Measurements from ENCODE around the gene SLC25A53. TPM values are rescaled to one million over a fixed set of nuclear protein-coding genes. Genes with fewer than 3 reads are reported as not detected.
"Not testable (repeated sequence)": the region's sequence is repeated elsewhere in the genome, so short reads cannot be mapped to it uniquely, and the experiment has no call there.

SLC25A53 gene
- total RNA-seq, 4 donors from 2014 or later: 17.1 to 23.3 TPM; not detected in 2

- Histone ChIP-seq H3K4me1 (no peaks in the 10 kb centered on the region), H3K9me3 (no peaks in the 10 kb centered on the region), H3K27me3 (no peaks in the 10 kb centered on the region), H3K4me3 (no peak overlapping the region), H3K36me3 (no peaks in the 10 kb centered on the region), H3K27ac (no peak overlapping the region)
- no peak for DNase-seq
- TF ChIP-seq CTCF (IDR thresholded peaks at IDR 0.05): no peak
- TF ChIP-seq POLR2A (IDR thresholded peaks at IDR 0.05): no peak
- no peak for TF ChIP-seq POLR2AphosphoS5 (IDR thresholded peaks at IDR 0.05)
- TF ChIP-seq EP300 (IDR thresholded peaks at IDR 0.05; ENCODE audit: low read depth): no peak
- WGBS, 2 donors (ENCODE audit: low coverage in 1 of 2): 71% methylated on average over 5 of the region's 5 CpGs; no CpG with 5 or more reads in 1 of the 2 donors
- in situ Hi-C loops (cut with MboI; ENCODE audit: low pct_ligation_motif_present in 1 of 4, low pct_unique_long_range_greater_than_20kb in 1 of 4, low sequenced_read_pairs in 3 of 4): no loop called here
- intact Hi-C loops (cut with DNase I; ENCODE audit: low total_unique reads): no loop called here
These were observed 72.1 kb downstream of the SLC25A53 start for GRCh38 chrX:104084534-104085277.

GRCh38 chrX:104084063-104084462 lies 72.7 kb downstream of the SLC25A53 start:
- Histone ChIP-seq H3K4me3 (no peak overlapping the region), H3K36me3 (no peaks in the 10 kb centered on the region), H3K9me3 (no peaks in the 10 kb centered on the region), H3K27me3 (no peaks in the 10 kb centered on the region), H3K27ac (no peak overlapping the region), H3K4me1 (no peaks in the 10 kb centered on the region)
- 72% methylated on average over 3 of the region's 4 CpGs; no CpG with 5 or more reads in 1 of the 2 donors for WGBS, 2 donors (ENCODE audit: low coverage in 1 of 2)
- intact Hi-C loops (cut with DNase I; ENCODE audit: low total_unique reads) (no loop called here), in situ Hi-C loops (cut with MboI; ENCODE audit: low pct_ligation_motif_present in 1 of 4, low pct_unique_long_range_greater_than_20kb in 1 of 4, low sequenced_read_pairs in 3 of 4) (no loop called here)
- no peak for DNase-seq
- no peak for TF ChIP-seq EP300 (IDR thresholded peaks at IDR 0.05; ENCODE audit: low read depth)
- no peak for TF ChIP-seq POLR2AphosphoS5 (IDR thresholded peaks at IDR 0.05)

GRCh38 chrX:104077854-104078253 lies 79.0 kb downstream of the SLC25A53 start:
- in situ Hi-C loops (cut with MboI; ENCODE audit: low pct_ligation_motif_present in 1 of 4, low pct_unique_long_range_greater_than_20kb in 1 of 4, low sequenced_read_pairs in 3 of 4); H3K9me3 ChIP-seq; H3K36me3 ChIP-seq; DNase-seq; H3K4me3 ChIP-seq; H3K4me1 ChIP-seq; H3K27ac ChIP-seq; H3K27me3 ChIP-seq; intact Hi-C loops (cut with DNase I; ENCODE audit: low total_unique reads): not testable (repeated sequence)
- WGBS, 2 donors (ENCODE audit: low coverage in 1 of 2): no CpG with 5 or more reads among the region's 6 CpGs

DNA sequence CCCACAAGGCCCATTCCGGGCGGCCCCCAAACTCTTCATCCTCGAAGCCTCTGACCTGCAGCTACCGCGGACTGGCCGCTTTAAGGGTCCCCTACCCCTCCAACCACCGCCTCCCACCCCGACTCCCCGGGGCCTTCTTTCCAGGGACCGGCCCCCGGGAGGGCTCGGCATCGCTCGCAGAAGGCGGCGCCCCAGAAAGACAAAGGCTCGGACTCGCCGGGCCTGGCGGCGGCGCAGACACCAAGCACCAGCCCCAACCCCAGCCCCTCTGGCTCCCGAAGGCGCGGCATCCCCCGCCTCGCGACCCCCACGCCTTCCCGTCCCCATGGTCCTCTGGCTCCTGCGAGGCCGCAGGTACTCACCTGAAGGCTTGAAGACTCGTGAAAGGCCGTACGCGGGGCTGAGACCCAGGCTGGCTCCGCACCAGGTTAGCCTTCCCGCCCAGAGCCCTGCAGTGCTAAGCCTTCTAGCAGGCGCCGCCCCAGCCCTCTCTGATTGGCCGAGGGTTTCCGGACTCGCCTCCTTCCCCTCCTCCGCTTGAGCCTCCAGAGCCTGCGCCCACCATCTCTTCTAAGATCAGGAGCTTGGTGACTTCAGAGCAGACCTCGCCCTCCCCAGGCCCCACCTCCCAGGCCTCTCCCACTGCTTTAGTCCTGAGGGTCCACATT lies 80.9 kb downstream of the SLC25A53 start, which contains the start of gene TMSB15C:
Gene TMSB15C, minus strand, starts transcription at position 459 of the 668 bp plus-strand sequence.
- in situ Hi-C loops (cut with MboI; ENCODE audit: low pct_ligation_motif_present in 1 of 4, low pct_unique_long_range_greater_than_20kb in 1 of 4, low sequenced_read_pairs in 3 of 4); H3K27me3 ChIP-seq; intact Hi-C loops (cut with DNase I; ENCODE audit: low total_unique reads); H3K27ac ChIP-seq; H3K4me1 ChIP-seq; H3K9me3 ChIP-seq; H3K4me3 ChIP-seq; DNase-seq; H3K36me3 ChIP-seq: not testable (repeated sequence)
- no CpG with 5 or more reads among the region's 46 CpGs for WGBS, 2 donors (ENCODE audit: low coverage in 1 of 2)

- WGBS, 2 donors (ENCODE audit: low coverage in 1 of 2): 90% methylated on average over 2 of the region's 18 CpGs; no CpG with 5 or more reads in 1 of the 2 donors
- H3K9me3 ChIP-seq; intact Hi-C loops (cut with DNase I; ENCODE audit: low total_unique reads); H3K4me1 ChIP-seq; H3K36me3 ChIP-seq; H3K27ac ChIP-seq; in situ Hi-C loops (cut with MboI; ENCODE audit: low pct_ligation_motif_present in 1 of 4, low pct_unique_long_range_greater_than_20kb in 1 of 4, low sequenced_read_pairs in 3 of 4); DNase-seq; H3K27me3 ChIP-seq; H3K4me3 ChIP-seq: not testable (repeated sequence)
These were observed 94.2 kb downstream of the SLC25A53 start for GRCh38 chrX:104062636-104063035.

DNA sequence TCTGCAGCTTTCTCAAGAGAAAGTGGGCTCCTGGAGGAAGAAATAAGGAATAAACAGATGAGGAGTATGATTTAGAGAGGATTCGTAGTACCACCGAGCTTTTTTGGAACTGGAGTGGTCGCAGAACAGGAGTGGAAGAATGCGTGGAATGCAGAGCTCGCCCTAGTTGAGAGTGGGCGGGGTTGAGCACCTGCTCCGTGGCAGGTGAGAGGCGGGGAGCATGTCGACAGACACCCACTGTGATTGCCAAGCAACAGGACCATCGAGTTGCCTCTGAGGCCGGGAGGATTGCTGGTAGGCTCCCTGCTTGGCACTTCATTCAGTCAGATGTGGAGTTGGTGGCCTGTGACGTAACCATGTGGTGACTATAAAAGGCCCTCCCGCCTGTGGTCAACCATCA lies 101.9 kb downstream of the SLC25A53 start:
- H3K27me3 ChIP-seq; H3K4me1 ChIP-seq; H3K27ac ChIP-seq; H3K9me3 ChIP-seq; H3K36me3 ChIP-seq; DNase-seq; intact Hi-C loops (cut with DNase I; ENCODE audit: low total_unique reads); in situ Hi-C loops (cut with MboI; ENCODE audit: low pct_ligation_motif_present in 1 of 4, low pct_unique_long_range_greater_than_20kb in 1 of 4, low sequenced_read_pairs in 3 of 4); H3K4me3 ChIP-seq: not testable (repeated sequence)
- no CpG with 5 or more reads among the region's 13 CpGs for WGBS, 2 donors (ENCODE audit: low coverage in 1 of 2)

Other genes starting within 250 kb of the SLC25A53 start
- 1 to 10 TPM in 1 of 4 donors, under 1 TPM in 1, not detected in 2; 0.82 to 2.9 TPM for gene TMSB15B, start 194.4 kb downstream of the SLC25A53 start, total RNA-seq
- not detected for gene H2BW1, start 143.3 kb downstream of the SLC25A53 start, total RNA-seq
- not detected for gene H2BW2, start 117.1 kb downstream of the SLC25A53 start, total RNA-seq
- 1 to 10 TPM in 1 of 4 donors, under 1 TPM in 1, not detected in 2; 0.55 to 2.2 TPM for gene TMSB15C, start 80.8 kb downstream of the SLC25A53 start, total RNA-seq
- under 1 TPM in 1 of 4 donors, not detected in 3; 0.95 TPM for gene ZCCHC18, start 44.5 kb downstream of the SLC25A53 start, total RNA-seq
- 10 to 100 TPM; 10.8 to 37.2 (median 25.4) TPM for gene FAM199X, start 9.4 kb upstream of the SLC25A53 start, total RNA-seq
- not detected for gene ESX1, start 97.9 kb upstream of the SLC25A53 start, total RNA-seq

Data from transverse colon (tissue), 4 donors.